ENCODE measurements around the gene TRAF4.

DNA sequence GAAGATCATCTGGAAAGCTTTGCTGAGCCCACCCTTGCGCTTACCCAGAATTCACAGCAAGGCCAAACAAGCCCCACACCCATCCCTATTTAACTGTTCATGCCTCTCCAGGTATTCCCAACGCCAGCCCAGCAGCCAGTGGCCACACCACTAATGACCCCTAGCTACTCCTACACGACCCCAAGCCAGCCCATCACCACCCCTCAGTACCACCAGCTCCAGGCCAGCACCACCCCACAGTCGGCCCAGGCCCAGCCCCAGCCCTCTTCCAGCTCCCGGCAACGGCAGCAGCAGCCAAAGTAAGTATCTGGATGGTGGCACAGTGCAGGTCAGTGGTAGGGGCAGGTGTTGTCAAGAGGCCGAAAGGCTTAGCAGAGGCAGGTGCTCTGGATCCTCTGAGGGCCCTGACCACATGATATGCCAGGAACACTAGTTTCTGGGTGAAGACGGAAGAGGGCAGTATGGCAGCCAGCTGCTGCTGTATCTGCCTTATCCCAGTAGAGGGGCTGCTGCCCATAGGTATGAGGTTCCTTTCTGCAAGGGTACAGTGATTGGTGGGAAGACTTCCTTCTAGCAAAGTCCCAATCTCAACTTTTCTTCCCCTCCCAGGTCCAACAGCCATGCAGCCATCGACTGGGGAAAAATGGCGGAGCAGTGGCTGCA lies 42.9 kb upstream of the TRAF4 start:
- TF ChIP-seq, protein P1, sequence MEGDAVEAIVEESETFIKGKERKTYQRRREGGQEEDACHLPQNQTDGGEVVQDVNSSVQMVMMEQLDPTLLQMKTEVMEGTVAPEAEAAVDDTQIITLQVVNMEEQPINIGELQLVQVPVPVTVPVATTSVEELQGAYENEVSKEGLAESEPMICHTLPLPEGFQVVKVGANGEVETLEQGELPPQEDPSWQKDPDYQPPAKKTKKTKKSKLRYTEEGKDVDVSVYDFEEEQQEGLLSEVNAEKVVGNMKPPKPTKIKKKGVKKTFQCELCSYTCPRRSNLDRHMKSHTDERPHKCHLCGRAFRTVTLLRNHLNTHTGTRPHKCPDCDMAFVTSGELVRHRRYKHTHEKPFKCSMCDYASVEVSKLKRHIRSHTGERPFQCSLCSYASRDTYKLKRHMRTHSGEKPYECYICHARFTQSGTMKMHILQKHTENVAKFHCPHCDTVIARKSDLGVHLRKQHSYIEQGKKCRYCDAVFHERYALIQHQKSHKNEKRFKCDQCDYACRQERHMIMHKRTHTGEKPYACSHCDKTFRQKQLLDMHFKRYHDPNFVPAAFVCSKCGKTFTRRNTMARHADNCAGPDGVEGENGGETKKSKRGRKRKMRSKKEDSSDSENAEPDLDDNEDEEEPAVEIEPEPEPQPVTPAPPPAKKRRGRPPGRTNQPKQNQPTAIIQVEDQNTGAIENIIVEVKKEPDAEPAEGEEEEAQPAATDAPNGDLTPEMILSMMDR (IDR thresholded peaks at IDR 0.05; ENCODE audit: poor library complexity), result no peak
- TF ChIP-seq EZH2 (IDR thresholded peaks at IDR 0.05; ENCODE audit: borderline replicate concordance) (no peak), EZH2phosphoT487 (IDR thresholded peaks at IDR 0.05; ENCODE audit: low read depth, severe bottlenecking, unreplicated experiment) (no peak)
